Hematopoietic multipotent progenitor cell treated with erythropoietin and hydrocortisone succinate and interleukin-3 and kit ligand, for 15 days (in vitro differentiated cells): ENCODE results near the gene BICD1.
"Not testable (repeated sequence)": the region's sequence is repeated elsewhere in the genome, so short reads cannot be mapped to it uniquely, and the experiment has no call there.

ENCODE experiments used
- DNase-seq: peaks from one replicate; pipeline ENCODE4 v3.0.0-alpha.2; 2015; ENCODE audit warnings: low spot score

Gene BICD1

GRCh38 chr12:32196250-32197198, 89.9 kb downstream of the BICD1 start:
- no peak for DNase-seq

- no peak for DNase-seq
Measured at GRCh38 chr12:32197421-32197820, 90.8 kb downstream of the BICD1 start.

GRCh38 chr12:32198555-32198954, 91.9 kb downstream of the BICD1 start:
- DNase-seq, result no peak

GRCh38 chr12:32201096-32201495, 94.4 kb downstream of the BICD1 start:
- DNase-seq, result no peak

- no peak for DNase-seq
Measured at GRCh38 chr12:32201976-32202375, 95.3 kb downstream of the BICD1 start.

GRCh38 chr12:32205731-32206130, 99.1 kb downstream of the BICD1 start:
- no peak for DNase-seq

- no peak for DNase-seq
Measured at GRCh38 chr12:32208355-32208754, 101.7 kb downstream of the BICD1 start.

GRCh38 chr12:32211066-32211899, 104.6 kb downstream of the BICD1 start:
- no peak for DNase-seq

GRCh38 chr12:32211900-32212156, 105.2 kb downstream of the BICD1 start:
- no peak for DNase-seq

- DNase-seq, result no peak
Measured at GRCh38 chr12:32214723-32215122, 108.1 kb downstream of the BICD1 start.

- no peak for DNase-seq
Measured at GRCh38 chr12:32217354-32218310, 111.0 kb downstream of the BICD1 start.

- DNase-seq, result no peak
Measured at GRCh38 chr12:32223941-32224340, 117.3 kb downstream of the BICD1 start.

- no peak for DNase-seq
Measured at GRCh38 chr12:32226768-32227167, 120.1 kb downstream of the BICD1 start.

- DNase-seq, result no peak
Measured at GRCh38 chr12:32229971-32230612, 123.4 kb downstream of the BICD1 start.

GRCh38 chr12:32230613-32230993, 124.0 kb downstream of the BICD1 start:
- no peak for DNase-seq

- not testable (repeated sequence) for DNase-seq
Measured at GRCh38 chr12:32231361-32231760, 124.7 kb downstream of the BICD1 start.

- no peak for DNase-seq
Measured at GRCh38 chr12:32233568-32233967, 126.9 kb downstream of the BICD1 start.

- no peak for DNase-seq
Measured at GRCh38 chr12:32235251-32235650, 128.6 kb downstream of the BICD1 start.

- DNase-seq, result no peak
Measured at GRCh38 chr12:32240162-32240561, 133.5 kb downstream of the BICD1 start.

GRCh38 chr12:32240831-32241230, 134.2 kb downstream of the BICD1 start:
- no peak for DNase-seq

GRCh38 chr12:32242641-32243040, 136.0 kb downstream of the BICD1 start:
- DNase-seq, result no peak
